ENCODE results near the gene HOOK2. TPM values are rescaled to one million over a fixed set of nuclear protein-coding genes. Genes with fewer than 3 reads are reported as not detected.
A peak's percentile ranks its signal among the peaks of the same experiment; 100 is the strongest.

The HOOK2 gene
- total and polyA plus RNA-seq, 9 of the 15 experiments (the other 6 are each of a cell fraction or from before 2014, with no cell fraction given), result 1.3 to 17.2 (median 9.9) TPM

- no peak for TF ChIP-seq DPF2 (IDR thresholded peaks at IDR 0.05)
- TF ChIP-seq PRMT5 (CRISPR knock-in tag; IDR thresholded peaks at IDR 0.05), result no peak
Measured at GRCh38 chr19:12787458-12787857, 12.1 kb upstream of the HOOK2 start (continued).

GRCh38 chr19:12786952-12787351 is 11.6 kb upstream of the HOOK2 start:
- no peak for FAIRE-seq
- H3K79me2 ChIP-seq (ENCODE audit: control insufficient read depth, insufficient read depth, low read length), result peaks cover 18% of the 10 kb centered on the region
- 0 out of 2 replicates have a peak, but pooled peaks cover 3% of the 10 kb centered on the region for H4K20me1 ChIP-seq (replicated peaks; ENCODE audit: control insufficient read depth, insufficient read depth, low read length)
- H3K4me1 ChIP-seq (replicated peaks in 1 of 2; ENCODE audit: control insufficient read depth in 2 of 2, insufficient read depth in 2 of 2, low read length in 2 of 2), result peaks cover 75 to 89% of the 10 kb centered on the region in 2 experiments
- 0 out of 2 replicates have a peak, but pooled peaks have one; percentile 2 for TF ChIP-seq BCOR (IDR thresholded peaks at IDR 0.05)
- TF ChIP-seq USF1 (CRISPR knock-in tag; IDR thresholded peaks at IDR 0.05), result 0 out of 2 replicates have a peak, but pooled peaks have one; percentile 9
- TF ChIP-seq RBM14 (IDR thresholded peaks at IDR 0.05; ENCODE audit: borderline replicate concordance, insufficient read depth, low read depth, low read length), result no peak
- ChIA-PET POLR2A (no interaction called here), CTCF (ENCODE audit: low intra/inter-chr PET ratio) (interaction anchor here (1.6 kb wide), 1 partner anchor 12 kb away, joined by 5 read pairs; the partner anchor contains the start of gene HOOK2)
- H3K27ac ChIP-seq (ENCODE audit: extremely low read depth, low read depth, low read length), result peak overlapping the region; percentile 45; the same call in 2 of the 3 replicates
- H3K9ac ChIP-seq (ENCODE audit: insufficient read depth in 1 of 2, low read depth in 2 of 2, low read length in 2 of 2), result peak overlapping the region in 1 of 2 experiments; percentile 29; a peak in 2 of 4 replicates
- intact Hi-C loops (cut with micrococcal nuclease), result no loop called here
- no TSS peak for BruUV-seq (replicated peaks)
- no peaks in the 10 kb centered on the region for H3K27me3 ChIP-seq (ENCODE audit: control insufficient read depth in 2 of 2, insufficient read depth in 2 of 2, low read length in 2 of 2)
- no peaks in the 10 kb centered on the region for H3K9me3 ChIP-seq (replicated peaks; ENCODE audit: control insufficient read depth, insufficient read depth, low read depth, low read length)
- ATAC-seq, result no peak
- H3K36me3 ChIP-seq (ENCODE audit: control insufficient read depth, insufficient read depth, low read length), result no peaks in the 10 kb centered on the region
- H3K4me3 ChIP-seq, result no peak overlapping the region
- in situ Hi-C loops (cut with MboI), result no loop called here
- 69% methylated on average over 3 of the region's 3 CpGs for WGBS (ENCODE audit: insufficient coverage, low coverage, missing lambda C conversion rate)
- DNase-seq (ENCODE audit: extremely low read depth in 1 of 4, low spot score in 3 of 4), result peak in 1 of 4 experiments; percentile 23
- no peaks in the 10 kb centered on the region for H3K9me1 ChIP-seq (ENCODE audit: control insufficient read depth, insufficient read depth, low read length)
- no peak overlapping the region for H3K4me2 ChIP-seq (ENCODE audit: insufficient read depth, low read length)
- no peak overlapping the region; the same call in 1 of the 2 replicates for H2AFZ ChIP-seq (ENCODE audit: low read depth, low read length)
